Adrenal gland (tissue), 12 donors: ENCODE data around the gene PGD. TPM values are rescaled to one million over a fixed set of nuclear protein-coding genes. Genes with fewer than 3 reads are reported as not detected.
"Not testable (repeated sequence)": the region's sequence is repeated elsewhere in the genome, so short reads cannot be mapped to it uniquely, and the experiment has no call there.

Experiments
- DNase-seq, 7 donors: peaks; one replicate each; pipeline ENCODE4 v3.0.0-alpha.2; 2019 to 2020
- H3K27ac ChIP-seq, 5 donors: fragments of 200-600 bp; sonication (generic) in 4 of 5; 1 replicate in 3 of 5; 2 replicates in 2 of 5; pipeline versions ENCODE4 v1.5.1 to v1.8.0; 2016 to 2020; ENCODE audit warnings: mild to moderate bottlenecking in 1 of 5
- H3K27me3 ChIP-seq: fragments of 200-600 bp; 2 replicates; pipeline ENCODE4 v1.8.0; 2021
- H3K36me3 ChIP-seq, 2 donors: fragments of 200-600 bp; replicated peaks in 1 of 2; 1 replicate in 1 of 2; 2 replicates in 1 of 2; pipeline versions ENCODE4 v1.5.1 to v1.8.0; 2018 to 2022
- H3K4me1 ChIP-seq, 2 donors: fragments of 200-600 bp; replicated peaks in 1 of 2; 1 replicate in 1 of 2; 2 replicates in 1 of 2; pipeline versions ENCODE4 v1.5.1 to v1.8.0; 2018 to 2021
- H3K4me3 ChIP-seq, 4 donors: fragments of 200-600 bp; sonication (generic) in 3 of 4; one replicate each; pipeline ENCODE4 v1.5.1; 2016 to 2018
- H3K9me3 ChIP-seq, 3 donors: fragments of 200-600 bp; sonication (generic) in 1 of 3; replicated peaks in 1 of 3; 1 replicate in 2 of 3; 2 replicates in 1 of 3; pipeline versions ENCODE4 v1.5.1 to v1.8.0; 2016 to 2021
- POLR2A ChIP-seq, 2 donors: fragments of 450-650 bp; IDR thresholded peaks; one replicate each; pipeline ENCODE4 v1.6.1; 2017; ENCODE audit warnings: antibody characterized with exemption in 2 of 2, mild to moderate bottlenecking in 2 of 2, moderate library complexity in 1 of 2
- WGBS, 4 donors: extraction: QIAGEN DNeasy Blood & Tissue Kit in 2 of 4; methylation state at CpG; one replicate each; pipeline versions ENCODE4 v1.1.5 to v1.1.7; 2013 to 2017; 5-methylcytosine and 5-hydroxymethylcytosine counted together
- intact Hi-C, 2 donors: fragments of 100-400 bp; cut with DNase I; formaldehyde crosslinking; loops; one replicate each; pipeline versions ENCODE4 v1.14.1 to v1.15.0; 2022 to 2023
- polyA plus RNA-seq, 3 donors: library from polyadenylated mRNA; stranded (reverse); fragments of 200-250 nt in 2 of 3; fragments of 350-450 nt in 1 of 3; fragmentation: Illumina TruSeq in 1 of 3; extraction: RNeasy Lipid Tissue Mini Kit (QIAGEN cat#74804) in 1 of 3; gene quantifications; one replicate each; pipeline ENCODE4 v1.2.3, GENCODE V29; 2013 to 2014
- total RNA-seq, 9 donors: library from RNA; depleted of rRNA in 4 of 9; stranded (reverse); fragments of >200 nt in 4 of 9; fragments of 120-200 nt in 1 of 9; fragmentation: NEBNext Ultra II Directional in 1 of 9; extraction: Animal tissue kit (Norgen Biotek cat#: 25700) in 1 of 9; gene quantifications; one replicate each; pipeline versions ENCODE4 v1.1.0 to v1.2.4, GENCODE V29; 2013 to 2023
- TF ChIP-seq, protein P1 (sequence below), 6 experiments: fragments of 450-650 bp in 4 of 6; fragments of 200-600 bp in 2 of 6; sonication (generic) in 1 of 6; IDR thresholded peaks; 1 replicate in 5 of 6; 2 replicates in 1 of 6; pipeline versions ENCODE4 v1.5.1 to v1.8.0; 2016 to 2021; ENCODE audit warnings: antibody characterized with exemption in 6 of 6, mild to moderate bottlenecking in 2 of 6, moderate library complexity in 1 of 6
- donor health status: healthy with polysubstance abuse.
- donor health status: Bipolar disorder and iron deficiency.
- donor health status: DM: yes; HTN: yes; CAD: no.
- donor health status: DM: no; HTN: no; CAD: no.
- donor health status: DM: no; HTN: no; CAD: no.
- donor health status: DM: yes; HTN: yes; CAD: no.

Gene PGD
- total and polyA plus RNA-seq, 12 donors: 32.2 to 170 (median 84.6) TPM

DNA sequence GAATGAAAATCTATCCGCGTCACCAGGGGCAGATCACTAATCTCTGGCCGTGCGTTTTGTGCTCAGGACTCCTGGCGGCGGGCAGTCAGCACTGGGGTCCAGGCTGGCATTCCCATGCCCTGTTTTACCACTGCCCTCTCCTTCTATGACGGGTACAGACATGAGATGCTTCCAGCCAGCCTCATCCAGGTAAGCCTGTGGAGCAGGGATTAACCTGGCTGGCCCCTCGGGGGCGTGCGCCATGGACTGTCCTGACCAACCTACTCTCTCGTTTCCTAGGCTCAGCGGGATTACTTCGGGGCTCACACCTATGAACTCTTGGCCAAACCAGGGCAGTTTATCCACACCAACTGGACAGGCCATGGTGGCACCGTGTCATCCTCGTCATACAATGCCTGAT is 20.5 kb downstream of the PGD start:
- Histone ChIP-seq H3K27ac (no peak overlapping the region), H3K27me3 (no peaks in the 10 kb centered on the region), H3K4me1 (no peaks in the 10 kb centered on the region), H3K36me3 (peaks cover 0 to 63% of the 10 kb centered on the region in 2 donors), H3K4me3 (no peak overlapping the region), H3K9me3 (no peaks in the 10 kb centered on the region)
- no peak for DNase-seq
- TF ChIP-seq, protein P1, sequence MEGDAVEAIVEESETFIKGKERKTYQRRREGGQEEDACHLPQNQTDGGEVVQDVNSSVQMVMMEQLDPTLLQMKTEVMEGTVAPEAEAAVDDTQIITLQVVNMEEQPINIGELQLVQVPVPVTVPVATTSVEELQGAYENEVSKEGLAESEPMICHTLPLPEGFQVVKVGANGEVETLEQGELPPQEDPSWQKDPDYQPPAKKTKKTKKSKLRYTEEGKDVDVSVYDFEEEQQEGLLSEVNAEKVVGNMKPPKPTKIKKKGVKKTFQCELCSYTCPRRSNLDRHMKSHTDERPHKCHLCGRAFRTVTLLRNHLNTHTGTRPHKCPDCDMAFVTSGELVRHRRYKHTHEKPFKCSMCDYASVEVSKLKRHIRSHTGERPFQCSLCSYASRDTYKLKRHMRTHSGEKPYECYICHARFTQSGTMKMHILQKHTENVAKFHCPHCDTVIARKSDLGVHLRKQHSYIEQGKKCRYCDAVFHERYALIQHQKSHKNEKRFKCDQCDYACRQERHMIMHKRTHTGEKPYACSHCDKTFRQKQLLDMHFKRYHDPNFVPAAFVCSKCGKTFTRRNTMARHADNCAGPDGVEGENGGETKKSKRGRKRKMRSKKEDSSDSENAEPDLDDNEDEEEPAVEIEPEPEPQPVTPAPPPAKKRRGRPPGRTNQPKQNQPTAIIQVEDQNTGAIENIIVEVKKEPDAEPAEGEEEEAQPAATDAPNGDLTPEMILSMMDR (IDR thresholded peaks at IDR 0.05): no peak
- no peak for TF ChIP-seq POLR2A (IDR thresholded peaks at IDR 0.05)
- 87 to 95% (median 89%) methylated on average over 8 to 15 of the region's 15 CpGs for WGBS, 4 donors
- intact Hi-C loops: no loop called here

GRCh38 chr1:10421637-10422036 is 22.8 kb downstream of the PGD start:
- no peaks in the 10 kb centered on the region for H3K9me3 ChIP-seq
- H3K27me3 ChIP-seq: no peaks in the 10 kb centered on the region
- WGBS, 4 donors: 91 to 97% (median 97%) methylated on average over 5 of the region's 5 CpGs
- peaks cover 0 to 48% of the 10 kb centered on the region in 2 donors for H3K36me3 ChIP-seq
- TF ChIP-seq, protein P1 (IDR thresholded peaks at IDR 0.05): no peak
- TF ChIP-seq POLR2A (IDR thresholded peaks at IDR 0.05): no peak
- H3K27ac ChIP-seq: no peak overlapping the region
- DNase-seq: no peak
- no peak overlapping the region for H3K4me3 ChIP-seq
- intact Hi-C loops: loop anchor here in 1 of 2 donors (5.0 kb wide), 1 partner anchor 44 kb away; no protein-coding TSS in a partner anchor
- no peaks in the 10 kb centered on the region for H3K4me1 ChIP-seq

GRCh38 chr1:10424034-10424433 is 25.2 kb downstream of the PGD start:
- intact Hi-C loops: loop anchor here in 1 of 2 donors (5.0 kb wide), 1 partner anchor 47 kb away; no protein-coding TSS in a partner anchor
- WGBS, 4 donors: 49 to 60% (median 58%) methylated on average over 9 of the region's 9 CpGs
- TF ChIP-seq, protein P1 (IDR thresholded peaks at IDR 0.05): no peak
- no peak for TF ChIP-seq POLR2A (IDR thresholded peaks at IDR 0.05)
- Histone ChIP-seq H3K36me3 (peaks cover 0 to 24% of the 10 kb centered on the region in 2 donors), H3K4me1 (peaks cover 0 to 6% of the 10 kb centered on the region in 2 donors), H3K27ac (no peak overlapping the region), H3K4me3 (no peak overlapping the region), H3K27me3 (no peaks in the 10 kb centered on the region), H3K9me3 (no peaks in the 10 kb centered on the region)
- peak in 6 of 7 donors; percentile 35 to 71 (median 44) for DNase-seq

DNA sequence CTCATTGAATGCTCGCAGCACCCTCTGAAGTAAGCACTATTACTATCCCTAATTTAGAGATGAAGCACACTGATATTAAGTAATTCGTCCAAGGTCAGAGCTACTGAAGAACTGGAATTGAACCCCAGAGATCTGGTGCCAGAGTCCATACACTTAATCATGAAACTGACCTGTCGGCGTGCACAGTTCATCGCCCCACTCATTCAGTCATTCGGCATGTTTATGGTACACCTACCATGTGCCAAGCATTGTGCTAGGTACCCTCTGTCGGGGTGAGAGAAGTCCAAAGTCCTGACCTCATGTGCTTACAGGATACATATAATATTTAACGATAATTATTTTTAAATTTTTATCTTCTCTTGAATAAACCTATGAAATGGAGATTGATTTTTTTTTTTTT is 25.8 kb downstream of the PGD start:
- Histone ChIP-seq H3K27ac (no peak overlapping the region), H3K9me3 (no peaks in the 10 kb centered on the region), H3K36me3 (peaks cover 0 to 18% of the 10 kb centered on the region in 2 donors), H3K4me1 (peaks cover 0 to 7% of the 10 kb centered on the region in 2 donors), H3K27me3 (no peaks in the 10 kb centered on the region), H3K4me3 (no peak overlapping the region)
- intact Hi-C loops: loop anchor here (5.0 kb wide), 1 partner anchor 47 kb away; no protein-coding TSS in a partner anchor
- no peak for DNase-seq
- TF ChIP-seq, protein P1 (IDR thresholded peaks at IDR 0.05): no peak
- no peak for TF ChIP-seq POLR2A (IDR thresholded peaks at IDR 0.05)
- WGBS, 4 donors: 53 to 73% (median 66%) methylated on average over 8 of the region's 8 CpGs

DNA sequence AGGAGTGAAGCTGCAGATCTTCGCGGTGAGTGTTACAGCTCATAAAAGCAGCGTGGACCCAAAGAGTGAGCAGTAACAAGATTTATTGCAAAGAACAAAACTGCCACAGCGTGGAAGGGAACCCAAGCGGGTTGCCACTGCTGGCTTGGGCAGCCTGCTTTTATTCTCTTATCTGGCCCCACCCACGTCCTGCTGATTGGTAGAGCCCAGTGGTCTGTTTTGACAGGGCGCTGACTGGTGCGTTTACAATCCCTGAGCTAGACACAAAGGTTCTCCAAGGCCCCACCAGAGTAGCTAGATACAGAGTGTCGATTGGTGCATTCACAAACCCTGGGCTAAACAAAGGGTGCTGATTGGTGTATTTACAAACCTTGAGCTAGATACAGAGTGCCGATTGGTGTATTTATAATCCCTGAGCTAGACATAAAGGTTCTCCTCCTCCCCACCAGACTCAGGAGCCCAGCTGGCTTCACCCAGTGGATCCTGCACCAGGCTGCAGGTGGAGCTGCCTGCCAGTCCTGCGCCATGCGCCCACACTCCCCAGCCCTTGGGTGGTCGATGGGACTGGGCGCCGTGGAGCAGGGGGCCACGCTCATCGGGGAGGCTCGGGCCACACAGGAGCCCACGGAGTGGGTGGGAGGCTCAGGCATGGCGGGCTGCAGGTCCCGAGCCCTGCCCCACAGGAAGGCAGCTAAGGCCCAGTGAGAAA is 27.1 kb downstream of the PGD start:
- H3K4me3 ChIP-seq, H3K27ac ChIP-seq, DNase-seq, H3K9me3 ChIP-seq, H3K36me3 ChIP-seq, H3K27me3 ChIP-seq: not testable (repeated sequence)
- WGBS, 4 donors: 84 to 96% (median 86%) methylated on average over 14 to 21 of the region's 21 CpGs
- intact Hi-C loops: loop anchor here in 1 of 2 donors (5.0 kb wide), 1 partner anchor 49 kb away; no protein-coding TSS in a partner anchor
- peaks cover 2 to 13% of the 10 kb centered on the region in 2 donors for H3K4me1 ChIP-seq

GRCh38 chr1:10426535-10426848 is 27.6 kb downstream of the PGD start:
- not testable (repeated sequence) for H3K9me3 ChIP-seq, H3K27me3 ChIP-seq, H3K36me3 ChIP-seq, H3K27ac ChIP-seq, DNase-seq, H3K4me3 ChIP-seq
- intact Hi-C loops: loop anchor here in 1 of 2 donors (5.0 kb wide), 1 partner anchor 49 kb away; no protein-coding TSS in a partner anchor
- WGBS, 4 donors: 90 to 93% (median 92%) methylated on average over 12 to 20 of the region's 21 CpGs; no CpG with 5 or more reads in 1 of the 4 donors
- peaks cover 7 to 18% of the 10 kb centered on the region in 2 donors for H3K4me1 ChIP-seq
